ENCODE data around the gene VPS13A.
"Not testable (repeated sequence)": the region's sequence is repeated elsewhere in the genome, so short reads cannot be mapped to it uniquely, and the experiment has no call there.

VPS13A gene

GRCh38 chr9:77261605-77262004 is 84.3 kb downstream of the VPS13A start:
- H3K4me3 ChIP-seq (ENCODE audit: low read depth, low read length) = no peak overlapping the region
- TF ChIP-seq CTCF (IDR thresholded peaks at IDR 0.05; ENCODE audit: borderline replicate concordance, insufficient read depth, low read depth, low read length) = no peak

- not testable (repeated sequence) for H3K4me3 ChIP-seq (ENCODE audit: low read depth, low read length)
These were observed 90.4 kb downstream of the VPS13A start for GRCh38 chr9:77267762-77268161.

- no peak overlapping the region for H3K4me3 ChIP-seq (ENCODE audit: low read depth, low read length)
- TF ChIP-seq CTCF (IDR thresholded peaks at IDR 0.05; ENCODE audit: borderline replicate concordance, insufficient read depth, low read depth, low read length) = no peak
These were observed 93.8 kb downstream of the VPS13A start for GRCh38 chr9:77271023-77271690.

GRCh38 chr9:77276799-77277198 is 99.5 kb downstream of the VPS13A start:
- no peak for TF ChIP-seq CTCF (IDR thresholded peaks at IDR 0.05; ENCODE audit: borderline replicate concordance, insufficient read depth, low read depth, low read length)
- no peak overlapping the region for H3K4me3 ChIP-seq (ENCODE audit: low read depth, low read length)

GRCh38 chr9:77277719-77278118 is 100.4 kb downstream of the VPS13A start:
- H3K4me3 ChIP-seq (ENCODE audit: low read depth, low read length) = no peak overlapping the region
- no peak for TF ChIP-seq CTCF (IDR thresholded peaks at IDR 0.05; ENCODE audit: borderline replicate concordance, insufficient read depth, low read depth, low read length)

- no peak for TF ChIP-seq CTCF (IDR thresholded peaks at IDR 0.05; ENCODE audit: borderline replicate concordance, insufficient read depth, low read depth, low read length)
- H3K4me3 ChIP-seq (ENCODE audit: low read depth, low read length) = no peak overlapping the region
These were observed 106.7 kb downstream of the VPS13A start for GRCh38 chr9:77283991-77284390.

- H3K4me3 ChIP-seq (ENCODE audit: low read depth, low read length) = no peak overlapping the region
- no peak for TF ChIP-seq CTCF (IDR thresholded peaks at IDR 0.05; ENCODE audit: borderline replicate concordance, insufficient read depth, low read depth, low read length)
These were observed 107.3 kb downstream of the VPS13A start for GRCh38 chr9:77284616-77285015.
